ENCODE results near the gene ZSCAN21. TPM values are rescaled to one million over a fixed set of nuclear protein-coding genes. Genes with fewer than 3 reads are reported as not detected.
A peak's percentile ranks its signal among the peaks of the same experiment; 100 is the strongest.

Gene ZSCAN21
- total and polyA plus RNA-seq, 4 experiments from 2014 or later, result 2.5 to 10.6 (median 9.8) TPM

GRCh38 chr7:100088621-100089457 lies 39.3 kb downstream of the ZSCAN21 start, which contains the start of gene COPS6:
Gene COPS6, plus strand, starts transcription at chr7:100088969. Its CDS starts 22 bp downstream, at chr7:100088991.
- peak within 1 kb of the TSS; percentile 86 to 94 (median 91) for H3K4me3 Mint-ChIP-seq
- Histone ChIP-seq H3K9me3 (ENCODE audit: control insufficient read depth in 1 of 2, low read length in 2 of 2) (no peaks in the 10 kb centered on the region), H3K4me1 (ENCODE audit: insufficient read depth, low read length) (peaks cover 16% of the 10 kb centered on the region), H3K27me3 (ENCODE audit: insufficient read depth, low read length) (no peaks in the 10 kb centered on the region), H3K36me3 (ENCODE audit: insufficient read depth, low read length) (peaks cover 37% of the 10 kb centered on the region), H3K27ac (ENCODE audit: low read depth, low read length) (peak within 1 kb of the TSS; percentile 76), H3K4me3 (ENCODE audit: low read length in 2 of 2) (peak within 1 kb of the TSS; percentile 57 to 82)
- POLR2A ChIA-PET (ENCODE audit: partially characterized antibody), result interaction anchor here (0.6 to 6.2 kb wide), 7 partner anchors 12 to 340 kb away, joined by 3 to 83 read pairs (median 7); partner anchors contain the start of genes AP4M1, CNPY4, MBLAC1 and MCM7
- peaks cover 15 to 35% (median 27%) of the 10 kb centered on the region in 4 donors for H3K4me1 Mint-ChIP-seq
- no peaks in the 10 kb centered on the region for H3K27me3 Mint-ChIP-seq
- H3K27ac Mint-ChIP-seq, result peak within 1 kb of the TSS; percentile 90 to 97 (median 95)
- CTCF ChIA-PET (ENCODE audit: partially characterized antibody), result interaction anchor here (3.0 kb wide), 1 partner anchor 13 kb away, joined by 19 read pairs; the partner anchor contains the start of genes AP4M1 and MCM7
- intact Hi-C loops (cut with micrococcal nuclease), result loop anchor here (1.0 to 10.0 kb wide), 2 partner anchors 11 to 534 kb away; partner anchors contain the start of genes FAM200A and ZNF655
- H3K36me3 Mint-ChIP-seq, result peaks cover 26 to 46% of the 10 kb centered on the region in 2 donors
- DNase-seq, result peak; percentile 83 to 91 (median 85)
- H3K9me3 Mint-ChIP-seq, result peaks cover 0 to 2% (median 0%) of the 10 kb centered on the region in 8 donors

GRCh38 chr7:100089458-100090196 lies 40.1 kb downstream of the ZSCAN21 start:
- H3K4me3 Mint-ChIP-seq, result peak overlapping the region; percentile 86 to 94 (median 91)
- Histone ChIP-seq H3K27me3 (ENCODE audit: insufficient read depth, low read length) (no peaks in the 10 kb centered on the region), H3K4me1 (ENCODE audit: insufficient read depth, low read length) (peaks cover 16% of the 10 kb centered on the region), H3K36me3 (ENCODE audit: insufficient read depth, low read length) (peaks cover 45% of the 10 kb centered on the region), H3K4me3 (ENCODE audit: low read length in 2 of 2) (peak overlapping the region; percentile 57 to 58), H3K27ac (ENCODE audit: low read depth, low read length) (peak overlapping the region; percentile 76), H3K9me3 (ENCODE audit: control insufficient read depth in 1 of 2, low read length in 2 of 2) (no peaks in the 10 kb centered on the region)
- no peaks in the 10 kb centered on the region for H3K27me3 Mint-ChIP-seq
- H3K4me1 Mint-ChIP-seq, result peaks cover 15 to 35% (median 29%) of the 10 kb centered on the region in 4 donors
- peaks cover 0 to 2% (median 0%) of the 10 kb centered on the region in 8 donors for H3K9me3 Mint-ChIP-seq
- peak overlapping the region; percentile 90 to 96 (median 94) for H3K27ac Mint-ChIP-seq
- ChIA-PET POLR2A (ENCODE audit: partially characterized antibody) (interaction anchor here (0.7 to 6.2 kb wide), 9 partner anchors 9 to 339 kb away, joined by 3 to 83 read pairs (median 3); partner anchors contain the start of genes AP4M1, CNPY4, MBLAC1 and MCM7), CTCF (ENCODE audit: partially characterized antibody) (interaction anchor here (1.0 to 3.0 kb wide), 3 partner anchors 7 to 43 kb away, joined by 3 to 19 read pairs (median 4); partner anchors contain the start of genes AP4M1 and MCM7)
- H3K36me3 Mint-ChIP-seq, result peaks cover 29 to 54% of the 10 kb centered on the region in 2 donors
- no peak for DNase-seq
- intact Hi-C loops (cut with micrococcal nuclease), result loop anchor here (10.0 kb wide), 1 partner anchor 535 kb away; the partner anchor contains the start of genes FAM200A and ZNF655

DNA sequence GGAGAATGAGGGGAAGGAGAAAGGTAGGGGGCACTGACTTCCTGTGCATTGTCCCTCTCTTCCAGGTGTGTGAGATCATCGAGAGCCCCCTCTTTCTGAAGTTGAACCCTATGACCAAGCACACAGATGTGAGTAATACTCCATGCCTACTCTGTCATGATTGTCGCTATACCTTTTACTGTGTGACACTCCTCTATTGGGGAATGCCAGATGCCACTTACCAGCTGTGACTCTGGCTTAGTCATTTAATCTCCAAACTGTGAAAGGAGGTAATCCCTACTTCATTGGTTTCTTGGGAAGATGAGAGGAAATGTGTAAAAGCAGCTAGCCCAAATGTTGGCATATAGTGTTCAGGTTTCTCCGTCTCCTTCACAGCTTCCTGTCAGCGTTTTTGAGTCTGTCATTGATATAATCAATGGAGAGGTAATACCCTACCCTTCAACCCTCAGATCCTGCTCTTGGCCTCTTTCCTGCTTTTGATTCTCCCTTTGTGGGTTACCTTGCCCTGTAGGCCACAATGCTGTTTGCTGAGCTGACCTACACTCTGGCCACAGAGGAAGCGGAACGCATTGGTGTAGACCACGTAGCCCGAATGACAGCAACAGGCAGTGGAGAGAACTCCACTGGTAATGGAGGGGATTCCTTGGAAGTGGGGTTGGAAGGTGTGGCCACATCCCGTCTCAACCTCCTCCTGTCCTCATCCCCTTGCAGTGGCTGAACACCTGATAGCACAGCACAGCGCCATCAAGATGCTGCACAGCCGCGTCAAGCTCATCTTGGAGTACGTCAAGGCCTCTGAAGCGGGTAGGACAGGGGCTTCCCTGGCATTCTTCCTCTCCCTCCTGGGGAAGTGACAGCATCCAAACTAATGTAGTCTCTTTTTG lies 41.2 kb downstream of the ZSCAN21 start:
- Mint-ChIP-seq H3K4me1 (peaks cover 15 to 38% (median 29%) of the 10 kb centered on the region in 4 donors), H3K27me3 (no peaks in the 10 kb centered on the region), H3K9me3 (peaks cover 0 to 4% (median 0%) of the 10 kb centered on the region in 8 donors), H3K36me3 (peaks cover 38 to 64% of the 10 kb centered on the region in 2 donors), H3K27ac (peak overlapping the region; percentile 39 to 90 (median 44)), H3K4me3 (peak overlapping the region in 6 of 8 donors; percentile 58 to 94 (median 78))
- Histone ChIP-seq H3K36me3 (ENCODE audit: insufficient read depth, low read length) (peaks cover 56% of the 10 kb centered on the region), H3K27me3 (ENCODE audit: insufficient read depth, low read length) (no peaks in the 10 kb centered on the region), H3K9me3 (ENCODE audit: control insufficient read depth in 1 of 2, low read length in 2 of 2) (no peaks in the 10 kb centered on the region), H3K27ac (ENCODE audit: low read depth, low read length) (no peak overlapping the region), H3K4me3 (ENCODE audit: low read length in 2 of 2) (no peak overlapping the region), H3K4me1 (ENCODE audit: insufficient read depth, low read length) (peaks cover 16% of the 10 kb centered on the region)
- POLR2A ChIA-PET (ENCODE audit: partially characterized antibody), result interaction anchor here (0.5 to 6.2 kb wide), 5 partner anchors 10 to 257 kb away, joined by 3 to 83 read pairs (median 3); partner anchors contain the start of genes AP4M1, LAMTOR4 and MCM7
- DNase-seq, result peak in 1 of 5 donors; percentile 33
- intact Hi-C loops (cut with micrococcal nuclease), result no loop called here
- CTCF ChIA-PET (ENCODE audit: partially characterized antibody), result interaction anchor here (1.6 to 3.0 kb wide), 2 partner anchors 8 to 11 kb away, joined by 4 to 19 read pairs; partner anchors contain the start of genes AP4M1 and MCM7

GRCh38 chr7:100091411-100092181 lies 42.0 kb downstream of the ZSCAN21 start:
- Mint-ChIP-seq H3K4me1 (peaks cover 15 to 41% (median 29%) of the 10 kb centered on the region in 4 donors), H3K36me3 (peaks cover 43 to 71% of the 10 kb centered on the region in 2 donors), H3K27me3 (no peaks in the 10 kb centered on the region), H3K4me3 (peak overlapping the region in 3 of 8 donors; percentile 19 to 86 (median 43)), H3K27ac (peak overlapping the region in 4 of 7 donors; percentile 19 to 90 (median 59)), H3K9me3 (peaks cover 0 to 4% (median 0%) of the 10 kb centered on the region in 8 donors)
- ChIA-PET CTCF (ENCODE audit: partially characterized antibody) (no interaction called here), POLR2A (ENCODE audit: partially characterized antibody) (interaction anchor here (0.9 to 6.2 kb wide), 3 partner anchors 9 to 57 kb away, joined by 4 to 83 read pairs (median 5); partner anchors contain the start of genes AP4M1, LAMTOR4, MBLAC1 and MCM7)
- H3K27me3 ChIP-seq (ENCODE audit: insufficient read depth, low read length), result no peaks in the 10 kb centered on the region
- no peak overlapping the region for H3K4me3 ChIP-seq (ENCODE audit: low read length in 2 of 2)
- intact Hi-C loops (cut with micrococcal nuclease), result no loop called here
- H3K27ac ChIP-seq (ENCODE audit: low read depth, low read length), result no peak overlapping the region
- no peak for DNase-seq
- peaks cover 16% of the 10 kb centered on the region for H3K4me1 ChIP-seq (ENCODE audit: insufficient read depth, low read length)
- peaks cover 63% of the 10 kb centered on the region for H3K36me3 ChIP-seq (ENCODE audit: insufficient read depth, low read length)
- H3K9me3 ChIP-seq (ENCODE audit: control insufficient read depth in 1 of 2, low read length in 2 of 2), result no peaks in the 10 kb centered on the region

DNA sequence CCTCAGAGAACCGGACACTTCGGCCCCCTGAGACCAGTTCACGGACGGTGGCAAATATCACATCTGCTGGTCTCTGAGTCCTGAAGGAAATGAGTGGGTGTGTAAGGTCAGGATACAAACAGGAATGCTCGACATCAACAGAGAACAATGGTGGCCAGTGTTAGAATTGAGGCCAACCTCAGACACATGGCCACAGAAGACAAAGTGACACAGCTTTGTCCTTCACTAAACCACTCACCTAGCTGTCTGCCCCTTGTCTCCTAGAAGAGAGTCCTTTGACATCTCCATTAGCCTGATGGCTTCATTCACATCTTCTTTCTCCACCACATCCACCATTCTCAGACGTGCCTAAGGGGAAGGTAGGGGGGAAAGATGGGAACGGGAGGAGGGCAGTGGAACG lies 43.5 kb downstream of the ZSCAN21 start:
- POLR2A ChIA-PET (ENCODE audit: partially characterized antibody), result interaction anchor here (2.0 kb wide), 1 partner anchor 34 kb away, joined by 5 read pairs; the partner anchor contains the start of gene MBLAC1
- peak overlapping the region in 1 of 8 donors; percentile 18 for H3K4me3 Mint-ChIP-seq
- H3K27ac ChIP-seq (ENCODE audit: low read depth, low read length), result no peak overlapping the region
- H3K4me1 ChIP-seq (ENCODE audit: insufficient read depth, low read length), result peaks cover 17% of the 10 kb centered on the region
- H3K9me3 Mint-ChIP-seq, result peaks cover 0 to 4% (median 0%) of the 10 kb centered on the region in 8 donors
- no peaks in the 10 kb centered on the region for H3K9me3 ChIP-seq (ENCODE audit: control insufficient read depth in 1 of 2, low read length in 2 of 2)
- H3K36me3 ChIP-seq (ENCODE audit: insufficient read depth, low read length), result peaks cover 75% of the 10 kb centered on the region
- H3K4me1 Mint-ChIP-seq, result peaks cover 16 to 41% (median 25%) of the 10 kb centered on the region in 4 donors
- CTCF ChIA-PET (ENCODE audit: partially characterized antibody), result interaction anchor here (1.5 kb wide), 1 partner anchor 10 kb away, joined by 4 read pairs; no protein-coding TSS in a partner anchor
- H3K36me3 Mint-ChIP-seq, result peaks cover 54 to 83% of the 10 kb centered on the region in 2 donors
- intact Hi-C loops (cut with micrococcal nuclease), result no loop called here
- no peak overlapping the region for H3K4me3 ChIP-seq (ENCODE audit: low read length in 2 of 2)
- H3K27me3 Mint-ChIP-seq, result no peaks in the 10 kb centered on the region
- H3K27me3 ChIP-seq (ENCODE audit: insufficient read depth, low read length), result no peaks in the 10 kb centered on the region
- no peak for DNase-seq
- H3K27ac Mint-ChIP-seq, result peak overlapping the region in 1 of 7 donors; percentile 79

All from CD4-positive, alpha-beta memory T cell (primary cell).